Panc1 (cell line): ENCODE measurements around the gene CUL4A. TPM values are rescaled to one million over a fixed set of nuclear protein-coding genes. Genes with fewer than 3 reads are reported as not detected.

Experiments used
- ATAC-seq: fragments of 200-7000 bp; cut with Tn5 transposase; 2 replicates; pipeline ENCODE4 v1.9.1; 2020; ENCODE audit warnings: mild to moderate bottlenecking, moderate library complexity
- BruUV-seq: library from RNA; stranded (reverse); fragments of 400-500 nt; replicated peaks from 2 replicates; lab custom pipeline; 2021; lab: Mats Ljungman, UMichigan
- CTCF ChIA-PET: fragments of 300-600 bp; sonication (Branson Sonifier 250); formaldehyde crosslinking; loops from one replicate; lab custom pipeline; 2022; ENCODE audit warnings: antibody characterized with exemption; lab: Charles Lee
- POLR2A ChIA-PET: fragments of 300-600 bp; sonication (Branson Sonifier 250); formaldehyde crosslinking; loops from one replicate; lab custom pipeline; 2022; ENCODE audit warnings: antibody characterized with exemption; lab: Charles Lee
- DNase-seq: peaks from one replicate; pipeline ENCODE4 v3.0.0-alpha.2; 2010; ENCODE audit warnings: low read depth, low spot score
- H3K27ac ChIP-seq: 2 replicates; pipeline ENCODE4 v1.5.1; 2011; ENCODE audit warnings: mild to moderate bottlenecking, low read length, inconsistent platforms
- H3K27me3 ChIP-seq: fragments of 200-500 bp; sonication (Bioruptor generic); 2 replicates; pipeline ENCODE4 v1.6.0; 2014; ENCODE audit warnings: low read length, inconsistent platforms; ENCODE audit not compliant: control insufficient read depth, insufficient read depth
- H3K36me3 ChIP-seq: fragments of 200-500 bp; sonication (Bioruptor generic); 2 replicates; pipeline ENCODE4 v1.5.1; 2014; ENCODE audit warnings: inconsistent platforms, mild to moderate bottlenecking, low read length, moderate library complexity; ENCODE audit not compliant: control insufficient read depth, insufficient read depth
- H3K4me1 ChIP-seq: 2 replicates; pipeline ENCODE4 v1.5.1; 2011; ENCODE audit warnings: inconsistent platforms, mild to moderate bottlenecking, low read length, moderate library complexity; ENCODE audit not compliant: control insufficient read depth, insufficient read depth
- H3K4me3 ChIP-seq, 2 experiments: 2 replicates each; pipeline ENCODE4 v1.5.1; 2011 to 2012; ENCODE audit warnings: low read depth in 2 of 2, low read length in 2 of 2, mild to moderate bottlenecking in 2 of 2, inconsistent platforms in 1 of 2, moderate library complexity in 1 of 2
- H3K9me3 ChIP-seq: fragments of 200-500 bp; sonication (Bioruptor generic); 2 replicates; pipeline ENCODE4 v1.5.1; 2014; ENCODE audit warnings: low read depth, mild to moderate bottlenecking, inconsistent platforms, low read length, moderate library complexity; ENCODE audit not compliant: control insufficient read depth, insufficient read depth
- POLR2AphosphoS5 ChIP-seq: IDR thresholded peaks from 2 replicates; pipeline ENCODE4 v1.6.1; 2012; ENCODE audit warnings: mild to moderate bottlenecking, low read depth, low read length, moderate library complexity
- SIN3A ChIP-seq: IDR thresholded peaks from 2 replicates; pipeline ENCODE4 v1.6.1; 2012; ENCODE audit warnings: low read depth, mild to moderate bottlenecking, low read length, moderate library complexity, borderline replicate concordance; ENCODE audit not compliant: insufficient read depth
- TCF7L2 ChIP-seq: IDR thresholded peaks from 2 replicates; pipeline ENCODE4 v1.6.1; 2011; ENCODE audit warnings: mild to moderate bottlenecking, low read depth, low read length, inconsistent platforms
- in situ Hi-C: cut with HindIII; loops from 2 replicates; pipeline ENCODE4 v1.10.0; 2016; ENCODE audit warnings: low sequenced_read_pairs, low pct_unique_long_range_greater_than_20kb
- intact Hi-C: fragments of 100-400 bp; cut with micrococcal nuclease; formaldehyde crosslinking; loops from one replicate; pipeline ENCODE4 v1.10.0; 2022; ENCODE audit not compliant: unreplicated experiment
- total RNA-seq: library from RNA; stranded (reverse); gene quantifications from one replicate; pipeline ENCODE4 v1.2.1, GENCODE V29; 2021; ENCODE audit not compliant: unreplicated experiment
- TF ChIP-seq, protein P1 (sequence below), 2 experiments: IDR thresholded peaks; 2 replicates each; pipeline ENCODE4 v1.6.1; 2011 to 2012; ENCODE audit warnings: low read depth in 2 of 2, control low read depth in 1 of 2, low read length in 1 of 2, mild to moderate bottlenecking in 1 of 2, moderate library complexity in 1 of 2; ENCODE audit not compliant: insufficient read depth in 1 of 2
- TF ChIP-seq, protein P2 (sequence below): fragments of 450-650 bp; IDR thresholded peaks from 2 replicates; pipeline ENCODE4 v1.5.1; 2017; ENCODE audit warnings: mild to moderate bottlenecking

Gene CUL4A
- total RNA-seq, 1 experiment from 2014 or later = 80.8 TPM

DNA sequence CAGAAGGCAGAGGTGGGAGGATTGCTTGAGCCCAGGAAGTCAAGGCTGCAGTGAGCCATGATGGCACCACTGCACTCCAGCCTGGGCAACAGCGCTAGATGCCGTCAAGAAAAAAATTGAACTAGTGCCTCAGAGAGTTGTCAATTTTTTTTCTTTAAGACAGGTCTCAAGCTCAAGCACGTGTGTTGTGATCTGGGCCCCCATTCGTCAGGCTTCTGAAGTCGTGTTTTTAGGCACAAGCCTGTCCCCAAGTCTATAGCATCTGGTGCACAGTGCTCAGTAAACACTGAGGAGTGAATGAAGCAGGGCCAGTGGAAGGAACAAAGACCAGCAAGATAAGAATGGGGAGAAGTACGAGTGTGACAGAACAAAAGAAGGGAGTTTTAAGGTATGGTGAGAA, 63.9 kb downstream of the CUL4A start:
- no peaks in the 10 kb centered on the region for H3K9me3 ChIP-seq
- no TSS peak for BruUV-seq
- DNase-seq (no peak), ATAC-seq (no peak)
- POLR2A ChIA-PET = no interaction called here
- TF ChIP-seq, protein P1, sequence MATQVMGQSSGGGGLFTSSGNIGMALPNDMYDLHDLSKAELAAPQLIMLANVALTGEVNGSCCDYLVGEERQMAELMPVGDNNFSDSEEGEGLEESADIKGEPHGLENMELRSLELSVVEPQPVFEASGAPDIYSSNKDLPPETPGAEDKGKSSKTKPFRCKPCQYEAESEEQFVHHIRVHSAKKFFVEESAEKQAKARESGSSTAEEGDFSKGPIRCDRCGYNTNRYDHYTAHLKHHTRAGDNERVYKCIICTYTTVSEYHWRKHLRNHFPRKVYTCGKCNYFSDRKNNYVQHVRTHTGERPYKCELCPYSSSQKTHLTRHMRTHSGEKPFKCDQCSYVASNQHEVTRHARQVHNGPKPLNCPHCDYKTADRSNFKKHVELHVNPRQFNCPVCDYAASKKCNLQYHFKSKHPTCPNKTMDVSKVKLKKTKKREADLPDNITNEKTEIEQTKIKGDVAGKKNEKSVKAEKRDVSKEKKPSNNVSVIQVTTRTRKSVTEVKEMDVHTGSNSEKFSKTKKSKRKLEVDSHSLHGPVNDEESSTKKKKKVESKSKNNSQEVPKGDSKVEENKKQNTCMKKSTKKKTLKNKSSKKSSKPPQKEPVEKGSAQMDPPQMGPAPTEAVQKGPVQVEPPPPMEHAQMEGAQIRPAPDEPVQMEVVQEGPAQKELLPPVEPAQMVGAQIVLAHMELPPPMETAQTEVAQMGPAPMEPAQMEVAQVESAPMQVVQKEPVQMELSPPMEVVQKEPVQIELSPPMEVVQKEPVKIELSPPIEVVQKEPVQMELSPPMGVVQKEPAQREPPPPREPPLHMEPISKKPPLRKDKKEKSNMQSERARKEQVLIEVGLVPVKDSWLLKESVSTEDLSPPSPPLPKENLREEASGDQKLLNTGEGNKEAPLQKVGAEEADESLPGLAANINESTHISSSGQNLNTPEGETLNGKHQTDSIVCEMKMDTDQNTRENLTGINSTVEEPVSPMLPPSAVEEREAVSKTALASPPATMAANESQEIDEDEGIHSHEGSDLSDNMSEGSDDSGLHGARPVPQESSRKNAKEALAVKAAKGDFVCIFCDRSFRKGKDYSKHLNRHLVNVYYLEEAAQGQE (IDR thresholded peaks at IDR 0.05; ENCODE audit: insufficient read depth in 1 of 2, low read depth in 2 of 2, low read length in 1 of 2) = no peak
- TF ChIP-seq, protein P2, sequence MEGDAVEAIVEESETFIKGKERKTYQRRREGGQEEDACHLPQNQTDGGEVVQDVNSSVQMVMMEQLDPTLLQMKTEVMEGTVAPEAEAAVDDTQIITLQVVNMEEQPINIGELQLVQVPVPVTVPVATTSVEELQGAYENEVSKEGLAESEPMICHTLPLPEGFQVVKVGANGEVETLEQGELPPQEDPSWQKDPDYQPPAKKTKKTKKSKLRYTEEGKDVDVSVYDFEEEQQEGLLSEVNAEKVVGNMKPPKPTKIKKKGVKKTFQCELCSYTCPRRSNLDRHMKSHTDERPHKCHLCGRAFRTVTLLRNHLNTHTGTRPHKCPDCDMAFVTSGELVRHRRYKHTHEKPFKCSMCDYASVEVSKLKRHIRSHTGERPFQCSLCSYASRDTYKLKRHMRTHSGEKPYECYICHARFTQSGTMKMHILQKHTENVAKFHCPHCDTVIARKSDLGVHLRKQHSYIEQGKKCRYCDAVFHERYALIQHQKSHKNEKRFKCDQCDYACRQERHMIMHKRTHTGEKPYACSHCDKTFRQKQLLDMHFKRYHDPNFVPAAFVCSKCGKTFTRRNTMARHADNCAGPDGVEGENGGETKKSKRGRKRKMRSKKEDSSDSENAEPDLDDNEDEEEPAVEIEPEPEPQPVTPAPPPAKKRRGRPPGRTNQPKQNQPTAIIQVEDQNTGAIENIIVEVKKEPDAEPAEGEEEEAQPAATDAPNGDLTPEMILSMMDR = no peak
- no peak for TF ChIP-seq POLR2AphosphoS5
- no peak for TF ChIP-seq SIN3A
- TF ChIP-seq TCF7L2 = no peak
- H3K27ac ChIP-seq = no peak overlapping the region
- H3K27me3 ChIP-seq = no peaks in the 10 kb centered on the region
- intact Hi-C loops = loop anchor here (10.0 kb wide), 1 partner anchor 101 kb away; no protein-coding TSS in a partner anchor
- H3K36me3 ChIP-seq = no peaks in the 10 kb centered on the region
- CTCF ChIA-PET = no interaction called here
- no peak overlapping the region for H3K4me3 ChIP-seq
- H3K4me1 ChIP-seq = no peaks in the 10 kb centered on the region
- in situ Hi-C loops = no loop called here

DNA sequence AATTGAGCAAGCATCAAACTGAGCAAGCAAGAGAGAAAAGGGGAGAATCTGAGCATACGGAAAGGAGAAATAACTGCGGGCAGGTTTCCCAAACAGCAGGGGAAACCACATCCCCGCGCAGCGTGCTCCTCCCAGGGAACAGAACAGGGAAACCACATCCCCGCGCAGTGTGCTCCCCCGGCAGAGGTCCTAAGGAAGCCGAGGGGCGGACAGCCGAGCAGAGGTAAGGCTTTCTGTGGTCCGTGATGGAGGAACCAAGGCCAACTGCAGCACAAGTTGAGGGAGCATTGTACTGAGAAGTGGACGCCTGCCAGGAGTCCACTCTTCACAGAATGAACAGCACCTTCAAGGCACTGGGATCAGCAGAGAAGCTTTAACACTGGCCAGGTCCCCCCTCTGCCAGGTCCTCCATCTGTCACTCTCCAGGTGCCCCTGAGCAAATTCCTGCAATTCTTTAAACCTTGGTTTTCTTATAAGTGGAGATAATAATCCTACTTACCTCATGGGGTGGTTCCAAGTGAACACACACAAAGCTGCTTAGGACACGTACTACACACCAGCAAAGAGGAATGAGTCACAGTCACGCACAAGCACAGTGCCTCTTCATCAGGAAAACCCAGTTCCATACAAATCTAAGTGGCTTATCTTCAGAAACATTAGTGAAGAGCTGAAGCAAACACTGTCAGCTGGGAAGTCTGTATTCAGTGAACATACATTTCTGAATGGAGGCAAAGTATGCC, 64.6 kb downstream of the CUL4A start:
- Histone ChIP-seq H3K27me3 (no peaks in the 10 kb centered on the region), H3K36me3 (no peaks in the 10 kb centered on the region), H3K9me3 (no peaks in the 10 kb centered on the region), H3K4me3 (no peak overlapping the region), H3K4me1 (no peaks in the 10 kb centered on the region), H3K27ac (no peak overlapping the region)
- TF ChIP-seq, protein P2 = no peak
- no peak for TF ChIP-seq SIN3A
- TF ChIP-seq, protein P1 (IDR thresholded peaks at IDR 0.05; ENCODE audit: insufficient read depth in 1 of 2, low read depth in 2 of 2, low read length in 1 of 2) = no peak
- TF ChIP-seq TCF7L2 = no peak
- no peak for TF ChIP-seq POLR2AphosphoS5
- DNase-seq (no peak), ATAC-seq (no peak)
- CTCF ChIA-PET = no interaction called here
- BruUV-seq = no TSS peak
- POLR2A ChIA-PET = no interaction called here
- intact Hi-C loops (loop anchor here (10.0 kb wide), 1 partner anchor 101 kb away; no protein-coding TSS in a partner anchor), in situ Hi-C loops (no loop called here)
